Cardiac septum (tissue), 1 donor: ENCODE measurements around the gene ACD. TPM values are rescaled to one million over a fixed set of nuclear protein-coding genes. Genes with fewer than 3 reads are reported as not detected.
"Not testable (repeated sequence)": the region's sequence is repeated elsewhere in the genome, so short reads cannot be mapped to it uniquely, and the experiment has no call there.

ENCODE experiments used
- DNase-seq: peaks from one replicate; pipeline ENCODE4 v3.0.0-alpha.2; 2020; ENCODE audit warnings: low spot score
- intact Hi-C: fragments of 100-400 bp; cut with DNase I; formaldehyde crosslinking; loops from one replicate; pipeline ENCODE4 v1.14.0; 2022
- long read RNA-seq: library from polyadenylated mRNA; unstranded; transcript quantifications from one replicate; pipeline ENCODE4 v2.0.0, GENCODE V29; 2021
- total RNA-seq: library from RNA; stranded (reverse); fragmentation: NEBNext Ultra II Directional; extraction: Animal tissue kit (Norgen Biotek cat#: 25700); gene quantifications from one replicate; pipeline ENCODE4 v1.2.1, GENCODE V29; 2021
- donor health status: DM: no; HTN: no; CAD: no.

Gene ACD
- total RNA-seq = 9.3 TPM
- long read RNA-seq, transcript ACD-214 (12 exons, 2,065 nt) = major isoform, 5 of 10 reads
- long read RNA-seq, partial matches to known transcripts = 3 of 10 reads
- long read RNA-seq, other reads (novel, unspliced or antisense) = 1 of 10 reads

GRCh38 chr16:67659675-67660563, at the start of gene ACD:
TSS of gene ACD (minus strand) at chr16:67660260. CDS start at chr16:67660220, 40 bp downstream.
- peak; percentile 96 for DNase-seq
- intact Hi-C loops = no loop called here

- DNase-seq = no peak
- intact Hi-C loops = no loop called here
Observed at GRCh38 chr16:67709050-67709449, 49.0 kb upstream of the ACD start.

GRCh38 chr16:67708368-67708771, 48.3 kb upstream of the ACD start:
- intact Hi-C loops = no loop called here
- DNase-seq = no peak

GRCh38 chr16:67707790-67708189, 47.7 kb upstream of the ACD start:
- DNase-seq = no peak

GRCh38 chr16:67707210-67707609, 47.1 kb upstream of the ACD start:
- intact Hi-C loops = no loop called here
- DNase-seq = no peak

More at GRCh38 chr16:67707790-67708189, 47.7 kb upstream of the ACD start:
- intact Hi-C loops = no loop called here

- intact Hi-C loops = no loop called here
- DNase-seq = no peak
Observed at GRCh38 chr16:67704110-67704509, 44.0 kb upstream of the ACD start.

- intact Hi-C loops = no loop called here
Observed at GRCh38 chr16:67703626-67704025, 43.6 kb upstream of the ACD start.

GRCh38 chr16:67702130-67702529, 42.1 kb upstream of the ACD start:
- intact Hi-C loops = no loop called here
- DNase-seq = no peak

More at GRCh38 chr16:67703626-67704025, 43.6 kb upstream of the ACD start:
- DNase-seq = no peak

- no peak for DNase-seq
- intact Hi-C loops = no loop called here
Observed at GRCh38 chr16:67701420-67701819, 41.4 kb upstream of the ACD start.

GRCh38 chr16:67699265-67699664, 39.2 kb upstream of the ACD start:
- DNase-seq = no peak
- intact Hi-C loops = no loop called here

- intact Hi-C loops = no loop called here
- DNase-seq = no peak
Observed at GRCh38 chr16:67697422-67698185, 37.5 kb upstream of the ACD start.

GRCh38 chr16:67694611-67695010, 34.6 kb upstream of the ACD start:
- intact Hi-C loops = no loop called here
- DNase-seq = no peak

- intact Hi-C loops, DNase-seq: not testable (repeated sequence)
Observed at GRCh38 chr16:67693517-67694285, 33.6 kb upstream of the ACD start.

- DNase-seq = no peak
- intact Hi-C loops = no loop called here
Observed at GRCh38 chr16:67685388-67686112, 25.5 kb upstream of the ACD start.

- intact Hi-C loops = no loop called here
- no peak for DNase-seq
Observed at GRCh38 chr16:67683767-67684166, 23.7 kb upstream of the ACD start.

GRCh38 chr16:67679935-67680897, 20.2 kb upstream of the ACD start:
- DNase-seq = no peak
- intact Hi-C loops = no loop called here

GRCh38 chr16:67678354-67679023, 18.4 kb upstream of the ACD start:
- intact Hi-C loops = no loop called here
- no peak for DNase-seq
